ENCODE results near the gene STUB1.

STUB1 gene

DNA sequence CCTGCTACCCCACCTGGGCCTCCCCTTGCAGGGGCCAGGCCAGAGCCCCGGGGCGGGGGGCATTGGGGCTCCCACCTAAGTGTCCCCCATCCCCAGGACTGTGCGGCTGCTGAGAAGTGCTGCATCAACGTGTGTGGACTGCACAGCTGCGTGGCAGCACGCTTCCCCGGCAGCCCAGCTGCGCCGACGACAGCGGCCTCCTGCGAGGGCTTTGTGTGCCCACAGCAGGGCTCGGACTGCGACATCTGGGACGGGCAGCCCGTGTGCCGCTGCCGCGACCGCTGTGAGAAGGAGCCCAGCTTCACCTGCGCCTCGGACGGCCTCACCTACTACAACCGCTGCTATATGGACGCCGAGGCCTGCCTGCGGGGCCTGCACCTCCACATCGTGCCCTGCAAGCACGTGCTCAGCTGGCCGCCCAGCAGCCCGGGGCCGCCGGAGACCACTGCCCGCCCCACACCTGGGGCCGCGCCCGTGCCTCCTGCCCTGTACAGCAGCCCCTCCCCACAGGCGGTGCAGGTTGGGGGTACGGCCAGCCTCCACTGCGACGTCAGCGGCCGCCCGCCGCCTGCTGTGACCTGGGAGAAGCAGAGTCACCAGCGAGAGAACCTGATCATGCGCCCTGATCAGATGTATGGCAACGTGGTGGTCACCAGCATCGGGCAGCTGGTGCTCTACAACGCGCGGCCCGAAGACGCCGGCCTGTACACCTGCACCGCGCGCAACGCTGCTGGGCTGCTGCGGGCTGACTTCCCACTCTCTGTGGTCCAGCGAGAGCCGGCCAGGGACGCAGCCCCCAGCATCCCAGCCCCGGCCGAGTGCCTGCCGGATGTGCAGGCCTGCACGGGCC lies 47.5 kb upstream of the STUB1 start:
- Histone ChIP-seq H3K27me3 (replicated peaks; ENCODE audit: insufficient read depth, low read length) (no peaks in the 10 kb centered on the region), H3K36me3 (replicated peaks; ENCODE audit: insufficient read depth, low read length) (no peaks in the 10 kb centered on the region), H3K4me1 (ENCODE audit: low read length) (0 out of 2 replicates have a peak, but pooled peaks cover 3% of the 10 kb centered on the region), H4K20me1 (ENCODE audit: insufficient read depth, low read length) (no peaks in the 10 kb centered on the region), H3F3A (ENCODE audit: insufficient read depth, low read length) (peaks cover 3% of the 10 kb centered on the region; the same call in 1 of the 2 replicates), H3K79me2 (ENCODE audit: low read length) (peaks cover 16% of the 10 kb centered on the region), H3K27ac (ENCODE audit: low read length) (no peak overlapping the region), H2AFZ (ENCODE audit: low read length) (no peak overlapping the region), H3K4me3 (ENCODE audit: low read length) (no peak overlapping the region), H3K9me3 (replicated peaks; ENCODE audit: insufficient read depth, low read length) (no peaks in the 10 kb centered on the region), H3K9ac (ENCODE audit: low read length) (no peak overlapping the region), H3K4me2 (ENCODE audit: low read depth, low read length) (no peak overlapping the region), H3K9me2 (replicated peaks; ENCODE audit: insufficient read depth, low read length) (no peaks in the 10 kb centered on the region)
- no peak for TF ChIP-seq EZH2 (optimal IDR thresholded peaks at IDR 0.05; ENCODE audit: low read depth, low read length)
- no peak for TF ChIP-seq EZH2phosphoT487 (IDR thresholded peaks at IDR 0.05; ENCODE audit: low read length)
- TF ChIP-seq, protein P1, sequence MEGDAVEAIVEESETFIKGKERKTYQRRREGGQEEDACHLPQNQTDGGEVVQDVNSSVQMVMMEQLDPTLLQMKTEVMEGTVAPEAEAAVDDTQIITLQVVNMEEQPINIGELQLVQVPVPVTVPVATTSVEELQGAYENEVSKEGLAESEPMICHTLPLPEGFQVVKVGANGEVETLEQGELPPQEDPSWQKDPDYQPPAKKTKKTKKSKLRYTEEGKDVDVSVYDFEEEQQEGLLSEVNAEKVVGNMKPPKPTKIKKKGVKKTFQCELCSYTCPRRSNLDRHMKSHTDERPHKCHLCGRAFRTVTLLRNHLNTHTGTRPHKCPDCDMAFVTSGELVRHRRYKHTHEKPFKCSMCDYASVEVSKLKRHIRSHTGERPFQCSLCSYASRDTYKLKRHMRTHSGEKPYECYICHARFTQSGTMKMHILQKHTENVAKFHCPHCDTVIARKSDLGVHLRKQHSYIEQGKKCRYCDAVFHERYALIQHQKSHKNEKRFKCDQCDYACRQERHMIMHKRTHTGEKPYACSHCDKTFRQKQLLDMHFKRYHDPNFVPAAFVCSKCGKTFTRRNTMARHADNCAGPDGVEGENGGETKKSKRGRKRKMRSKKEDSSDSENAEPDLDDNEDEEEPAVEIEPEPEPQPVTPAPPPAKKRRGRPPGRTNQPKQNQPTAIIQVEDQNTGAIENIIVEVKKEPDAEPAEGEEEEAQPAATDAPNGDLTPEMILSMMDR (IDR thresholded peaks at IDR 0.05; ENCODE audit: low read length) = no peak
- DNase-seq = no peak

DNA sequence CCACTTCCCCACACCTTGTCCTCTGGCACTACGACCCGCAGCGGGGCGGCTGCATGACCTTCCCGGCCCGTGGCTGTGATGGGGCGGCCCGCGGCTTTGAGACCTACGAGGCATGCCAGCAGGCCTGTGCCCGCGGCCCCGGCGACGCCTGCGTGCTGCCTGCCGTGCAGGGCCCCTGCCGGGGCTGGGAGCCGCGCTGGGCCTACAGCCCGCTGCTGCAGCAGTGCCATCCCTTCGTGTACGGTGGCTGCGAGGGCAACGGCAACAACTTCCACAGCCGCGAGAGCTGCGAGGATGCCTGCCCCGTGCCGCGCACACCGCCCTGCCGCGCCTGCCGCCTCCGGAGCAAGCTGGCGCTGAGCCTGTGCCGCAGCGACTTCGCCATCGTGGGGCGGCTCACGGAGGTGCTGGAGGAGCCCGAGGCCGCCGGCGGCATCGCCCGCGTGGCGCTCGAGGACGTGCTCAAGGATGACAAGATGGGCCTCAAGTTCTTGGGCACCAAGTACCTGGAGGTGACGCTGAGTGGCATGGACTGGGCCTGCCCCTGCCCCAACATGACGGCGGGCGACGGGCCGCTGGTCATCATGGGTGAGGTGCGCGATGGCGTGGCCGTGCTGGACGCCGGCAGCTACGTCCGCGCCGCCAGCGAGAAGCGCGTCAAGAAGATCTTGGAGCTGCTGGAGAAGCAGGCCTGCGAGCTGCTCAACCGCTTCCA lies 46.7 kb upstream of the STUB1 start:
- Histone ChIP-seq H4K20me1 (ENCODE audit: insufficient read depth, low read length) (no peaks in the 10 kb centered on the region), H3K36me3 (replicated peaks; ENCODE audit: insufficient read depth, low read length) (no peaks in the 10 kb centered on the region), H3K4me2 (ENCODE audit: low read depth, low read length) (no peak overlapping the region), H3K79me2 (ENCODE audit: low read length) (peaks cover 16% of the 10 kb centered on the region), H3K27ac (ENCODE audit: low read length) (no peak overlapping the region), H3K9ac (ENCODE audit: low read length) (no peak overlapping the region), H2AFZ (ENCODE audit: low read length) (no peak overlapping the region), H3K27me3 (replicated peaks; ENCODE audit: insufficient read depth, low read length) (no peaks in the 10 kb centered on the region), H3F3A (ENCODE audit: insufficient read depth, low read length) (peaks cover 3% of the 10 kb centered on the region; the same call in 1 of the 2 replicates), H3K9me2 (replicated peaks; ENCODE audit: insufficient read depth, low read length) (no peaks in the 10 kb centered on the region), H3K4me1 (ENCODE audit: low read length) (0 out of 2 replicates have a peak, but pooled peaks cover 3% of the 10 kb centered on the region), H3K4me3 (ENCODE audit: low read length) (no peak overlapping the region), H3K9me3 (replicated peaks; ENCODE audit: insufficient read depth, low read length) (no peaks in the 10 kb centered on the region)
- DNase-seq = no peak
- TF ChIP-seq, protein P1 (IDR thresholded peaks at IDR 0.05; ENCODE audit: low read length) = no peak
- TF ChIP-seq EZH2 (optimal IDR thresholded peaks at IDR 0.05; ENCODE audit: low read depth, low read length) = no peak
- no peak for TF ChIP-seq EZH2phosphoT487 (IDR thresholded peaks at IDR 0.05; ENCODE audit: low read length)

DNA sequence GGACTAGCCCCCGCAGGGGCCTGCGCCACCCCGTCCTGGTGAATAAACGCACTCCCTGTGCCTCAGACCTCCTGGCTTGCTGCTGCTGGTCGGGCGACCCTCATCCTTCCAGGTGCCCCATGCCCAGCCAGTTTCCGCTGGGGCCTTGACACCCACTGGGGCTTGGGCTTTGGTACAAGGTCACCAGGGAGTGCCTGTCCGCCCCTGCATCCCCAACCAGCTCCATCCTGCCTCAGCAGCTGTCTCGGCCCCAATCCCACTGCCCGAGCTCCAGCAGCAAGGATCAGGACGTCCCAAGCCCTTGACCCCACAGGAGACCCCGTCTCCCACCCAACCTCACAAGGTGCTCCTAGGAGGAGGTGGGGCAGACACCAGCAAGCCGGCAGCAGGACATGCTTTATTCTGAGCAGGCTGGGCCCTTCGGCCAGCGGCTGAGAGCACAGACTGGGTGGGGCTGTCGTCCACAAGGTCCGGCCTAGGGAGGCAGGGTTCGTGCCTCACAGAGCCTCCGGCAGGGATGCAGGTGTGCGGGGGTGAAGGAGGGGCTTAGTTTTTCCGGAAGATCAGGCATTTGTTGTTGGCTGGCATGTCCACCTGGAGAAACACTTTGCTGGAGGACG lies 46.0 kb upstream of the STUB1 start:
- Histone ChIP-seq H3K79me2 (ENCODE audit: low read length) (peaks cover 16% of the 10 kb centered on the region), H3F3A (ENCODE audit: insufficient read depth, low read length) (peaks cover 3% of the 10 kb centered on the region; the same call in 1 of the 2 replicates), H3K36me3 (replicated peaks; ENCODE audit: insufficient read depth, low read length) (no peaks in the 10 kb centered on the region), H3K27ac (ENCODE audit: low read length) (no peak overlapping the region), H3K4me1 (ENCODE audit: low read length) (0 out of 2 replicates have a peak, but pooled peaks cover 6% of the 10 kb centered on the region), H4K20me1 (ENCODE audit: insufficient read depth, low read length) (no peaks in the 10 kb centered on the region), H3K27me3 (replicated peaks; ENCODE audit: insufficient read depth, low read length) (no peaks in the 10 kb centered on the region), H2AFZ (ENCODE audit: low read length) (no peak overlapping the region), H3K9ac (ENCODE audit: low read length) (no peak overlapping the region), H3K9me3 (replicated peaks; ENCODE audit: insufficient read depth, low read length) (no peaks in the 10 kb centered on the region), H3K4me3 (ENCODE audit: low read length) (no peak overlapping the region), H3K4me2 (ENCODE audit: low read depth, low read length) (no peak overlapping the region), H3K9me2 (replicated peaks; ENCODE audit: insufficient read depth, low read length) (no peaks in the 10 kb centered on the region)
- TF ChIP-seq EZH2phosphoT487 (IDR thresholded peaks at IDR 0.05; ENCODE audit: low read length) (no peak), EZH2 (optimal IDR thresholded peaks at IDR 0.05; ENCODE audit: low read depth, low read length) (no peak)
- TF ChIP-seq, protein P1 (IDR thresholded peaks at IDR 0.05; ENCODE audit: low read length) = no peak
- DNase-seq = no peak

Data from MM.1S (cell line).